Panc1 (cell line): ENCODE measurements around the gene SNX12.

Experiments used
- CTCF ChIP-seq: fragments of 450-650 bp; IDR thresholded peaks from 2 replicates; pipeline ENCODE4 v1.5.1; 2017; ENCODE audit warnings: mild to moderate bottlenecking
- POLR2AphosphoS5 ChIP-seq: IDR thresholded peaks from 2 replicates; pipeline ENCODE4 v1.6.1; 2012; ENCODE audit warnings: mild to moderate bottlenecking, low read depth, low read length, moderate library complexity

DNA sequence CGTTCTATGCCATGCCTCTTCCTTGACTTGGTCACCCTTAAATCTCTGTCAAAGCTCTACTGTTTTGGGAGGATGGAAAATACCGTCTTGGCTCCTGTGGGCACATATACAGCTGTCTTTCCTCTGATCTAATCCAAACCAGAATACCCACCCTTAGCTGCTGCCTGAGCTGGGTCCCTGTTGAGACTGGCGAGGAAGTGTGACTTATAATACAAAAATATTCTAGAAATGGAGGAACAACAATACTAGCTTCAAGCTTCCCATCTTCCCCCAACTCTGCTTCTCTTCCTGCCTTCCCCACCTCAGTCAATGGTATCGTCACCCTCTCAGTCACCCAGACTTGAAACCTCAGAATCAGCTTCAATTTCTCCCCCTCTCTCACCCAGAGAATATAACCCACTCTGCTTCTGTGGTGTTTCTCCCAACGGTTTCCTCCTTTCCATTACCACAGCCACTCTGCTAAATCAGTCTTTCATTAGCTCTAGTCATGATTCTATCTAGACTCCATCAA is 43.8 kb upstream of the SNX12 start:
- TF ChIP-seq CTCF (no peak), POLR2AphosphoS5 (no peak)
